Measurements from ENCODE around the gene C1QC. TPM values are rescaled to one million over a fixed set of nuclear protein-coding genes. Genes with fewer than 3 reads are reported as not detected.

C1QC gene
- total RNA-seq = under 1 TPM; 0.38 to 0.74 (median 0.68) TPM

DNA sequence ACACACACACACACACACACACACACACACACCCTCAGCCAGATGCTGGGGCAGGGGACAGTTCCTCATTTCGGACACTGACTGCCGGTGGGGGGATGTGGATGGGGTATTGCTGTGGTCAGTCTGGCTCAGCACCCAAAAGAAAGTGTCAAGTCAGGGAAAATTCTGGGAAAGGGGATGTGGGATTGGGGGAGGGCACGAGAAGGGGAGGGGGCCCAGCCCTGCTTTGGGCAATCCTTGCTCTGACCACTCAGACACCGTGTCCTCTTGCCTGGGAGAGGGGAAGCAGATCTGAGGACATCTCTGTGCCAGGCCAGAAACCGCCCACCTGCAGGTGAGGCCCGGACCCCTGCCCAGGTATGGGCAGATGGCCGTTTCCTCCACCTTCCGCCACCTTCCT, at the start of gene C1QC:
C1QC (plus strand) TSS at position 253 of the 400 bp plus-strand sequence. CDS start 391 bp downstream, outside the sequence.
- H3K27me3 Mint-ChIP-seq (ENCODE audit: low read depth) = peaks cover 34% of the 10 kb centered on the region
- no peaks in the 10 kb centered on the region for H3K9me3 Mint-ChIP-seq
- no peaks in the 10 kb centered on the region for H3K4me1 Mint-ChIP-seq (ENCODE audit: low read depth)
- DNase-seq (no peak), ATAC-seq (no peak)
- H3K36me3 Mint-ChIP-seq (ENCODE audit: insufficient read depth) = no peaks in the 10 kb centered on the region
- H3K4me3 Mint-ChIP-seq = no peak within 1 kb of the TSS

DNA sequence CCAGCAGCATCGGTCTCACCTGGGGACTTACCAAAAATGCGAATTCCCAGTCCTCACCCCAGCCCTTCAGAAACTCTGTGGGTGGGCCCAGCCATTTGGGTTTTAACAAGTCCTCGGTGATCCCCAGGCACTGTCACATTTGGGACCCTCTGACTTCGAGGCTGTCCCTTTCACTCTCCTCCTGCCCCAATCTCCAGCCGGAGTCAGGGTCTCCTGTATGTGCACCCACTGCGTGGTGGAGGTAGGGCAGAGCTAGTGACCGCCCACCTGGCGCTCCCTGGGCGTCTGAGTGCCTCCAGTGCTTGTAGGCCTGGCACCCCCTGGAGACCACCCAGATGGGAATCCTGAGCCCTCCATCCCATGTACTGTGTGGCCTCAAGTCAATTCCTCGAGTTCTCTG, 49.0 kb upstream of the C1QC start:
- Mint-ChIP-seq H3K4me1 (ENCODE audit: low read depth) (no peaks in the 10 kb centered on the region), H3K9me3 (no peaks in the 10 kb centered on the region), H3K36me3 (ENCODE audit: insufficient read depth) (no peaks in the 10 kb centered on the region), H3K27me3 (ENCODE audit: low read depth) (peaks cover 30% of the 10 kb centered on the region), H3K4me3 (no peak overlapping the region)
- DNase-seq = no peak
- ATAC-seq = no peak

DNA sequence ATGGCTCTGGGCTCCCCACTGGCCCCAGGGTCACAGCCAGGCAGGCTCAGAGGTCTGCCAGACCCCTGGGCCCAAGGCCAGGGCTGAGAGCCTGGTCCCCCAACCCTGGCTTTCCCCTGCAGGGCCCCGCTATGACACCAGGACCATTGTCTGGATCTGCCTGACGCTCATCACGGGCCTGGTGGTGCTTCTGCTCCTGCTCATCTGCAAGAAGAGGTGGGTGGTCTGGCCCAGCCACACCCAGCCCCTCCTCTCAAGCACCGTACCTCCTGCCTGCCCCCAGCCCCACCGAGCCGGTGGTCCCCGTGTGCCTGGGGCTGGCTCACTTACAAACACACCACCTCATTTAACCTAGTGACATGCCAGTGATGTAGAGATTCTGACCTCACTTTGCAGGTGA, 48.3 kb upstream of the C1QC start:
- DNase-seq (no peak), ATAC-seq (no peak)
- no peaks in the 10 kb centered on the region for H3K36me3 Mint-ChIP-seq (ENCODE audit: insufficient read depth)
- H3K4me1 Mint-ChIP-seq (ENCODE audit: low read depth) = no peaks in the 10 kb centered on the region
- peaks cover 28% of the 10 kb centered on the region for H3K27me3 Mint-ChIP-seq (ENCODE audit: low read depth)
- no peak overlapping the region for H3K4me3 Mint-ChIP-seq
- H3K9me3 Mint-ChIP-seq = no peaks in the 10 kb centered on the region

DNA sequence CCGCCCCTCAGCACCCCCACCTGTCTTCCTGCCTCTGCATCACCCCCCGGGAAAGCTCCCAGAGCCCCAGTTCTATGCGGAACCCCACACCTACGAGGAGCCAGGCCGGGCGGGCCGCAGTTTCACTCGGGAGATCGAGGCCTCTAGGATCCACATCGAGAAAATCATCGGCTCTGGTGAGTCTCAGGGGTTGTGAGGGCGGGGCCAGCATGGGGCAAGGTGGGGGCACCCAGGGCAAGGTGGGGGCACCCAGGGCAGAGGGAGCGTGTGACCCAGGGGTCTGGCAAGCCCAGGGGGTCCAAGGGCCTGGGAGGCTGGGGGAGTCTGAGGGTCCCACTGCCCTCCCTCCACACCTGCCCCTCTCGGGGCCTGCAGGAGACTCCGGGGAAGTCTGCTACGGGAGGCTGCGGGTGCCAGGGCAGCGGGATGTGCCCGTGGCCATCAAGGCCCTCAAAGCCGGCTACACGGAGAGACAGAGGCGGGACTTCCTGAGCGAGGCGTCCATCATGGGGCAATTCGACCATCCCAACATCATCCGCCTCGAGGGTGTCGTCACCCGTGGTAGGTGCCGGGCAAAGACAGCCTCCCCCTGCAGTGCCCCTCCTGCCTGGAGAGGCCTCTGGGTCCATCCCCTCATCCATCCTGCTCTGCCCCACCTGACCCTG, 46.0 kb upstream of the C1QC start:
- Mint-ChIP-seq H3K4me1 (ENCODE audit: low read depth) (no peaks in the 10 kb centered on the region), H3K4me3 (no peak overlapping the region), H3K36me3 (ENCODE audit: insufficient read depth) (no peaks in the 10 kb centered on the region), H3K27me3 (ENCODE audit: low read depth) (peaks cover 17% of the 10 kb centered on the region), H3K9me3 (no peaks in the 10 kb centered on the region)
- ATAC-seq = no peak
- no peak for DNase-seq

DNA sequence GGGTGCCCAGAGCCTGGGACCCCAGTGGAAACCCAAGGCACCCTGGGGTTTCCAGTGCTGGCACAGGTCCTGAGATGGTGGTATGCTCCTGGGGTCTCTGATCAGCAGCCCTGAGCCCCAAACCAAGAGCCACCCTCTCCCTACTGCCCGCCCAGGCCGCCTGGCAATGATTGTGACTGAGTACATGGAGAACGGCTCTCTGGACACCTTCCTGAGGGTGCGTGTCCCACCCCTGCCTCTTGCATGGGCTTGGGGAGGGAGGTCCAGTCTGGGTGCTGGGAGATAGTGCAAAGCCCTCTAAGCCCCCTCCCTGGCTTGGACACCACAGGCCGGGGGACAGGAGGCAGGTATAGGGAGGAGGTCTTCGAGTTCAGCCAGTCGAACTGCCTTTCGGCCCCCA, 45.4 kb upstream of the C1QC start:
- peaks cover 15% of the 10 kb centered on the region for H3K27me3 Mint-ChIP-seq (ENCODE audit: low read depth)

DNA sequence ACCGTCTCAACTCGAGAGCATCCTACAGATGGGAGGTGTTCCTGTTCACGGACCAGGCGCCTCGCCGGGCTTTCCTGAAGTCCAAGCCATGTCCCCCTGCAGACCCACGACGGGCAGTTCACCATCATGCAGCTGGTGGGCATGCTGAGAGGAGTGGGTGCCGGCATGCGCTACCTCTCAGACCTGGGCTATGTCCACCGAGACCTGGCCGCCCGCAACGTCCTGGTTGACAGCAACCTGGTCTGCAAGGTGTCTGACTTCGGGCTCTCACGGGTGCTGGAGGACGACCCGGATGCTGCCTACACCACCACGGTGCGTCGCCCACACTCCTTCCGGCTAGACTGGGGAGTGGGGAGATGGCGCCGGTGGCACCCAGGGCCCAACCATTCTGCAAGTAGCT, 44.7 kb upstream of the C1QC start:
- H3K9me3 Mint-ChIP-seq = no peaks in the 10 kb centered on the region
- H3K27me3 Mint-ChIP-seq (ENCODE audit: low read depth) = peaks cover 21% of the 10 kb centered on the region
- no peak for ATAC-seq
- no peak for DNase-seq
- H3K4me1 Mint-ChIP-seq (ENCODE audit: low read depth) = no peaks in the 10 kb centered on the region
- H3K36me3 Mint-ChIP-seq (ENCODE audit: insufficient read depth) = no peaks in the 10 kb centered on the region
- H3K4me3 Mint-ChIP-seq = no peak overlapping the region

More for the DNA sequence above, 45.4 kb upstream of the C1QC start:
- ATAC-seq = no peak
- Mint-ChIP-seq H3K36me3 (ENCODE audit: insufficient read depth) (no peaks in the 10 kb centered on the region), H3K9me3 (no peaks in the 10 kb centered on the region), H3K4me1 (ENCODE audit: low read depth) (no peaks in the 10 kb centered on the region), H3K4me3 (no peak overlapping the region)
- no peak for DNase-seq

DNA sequence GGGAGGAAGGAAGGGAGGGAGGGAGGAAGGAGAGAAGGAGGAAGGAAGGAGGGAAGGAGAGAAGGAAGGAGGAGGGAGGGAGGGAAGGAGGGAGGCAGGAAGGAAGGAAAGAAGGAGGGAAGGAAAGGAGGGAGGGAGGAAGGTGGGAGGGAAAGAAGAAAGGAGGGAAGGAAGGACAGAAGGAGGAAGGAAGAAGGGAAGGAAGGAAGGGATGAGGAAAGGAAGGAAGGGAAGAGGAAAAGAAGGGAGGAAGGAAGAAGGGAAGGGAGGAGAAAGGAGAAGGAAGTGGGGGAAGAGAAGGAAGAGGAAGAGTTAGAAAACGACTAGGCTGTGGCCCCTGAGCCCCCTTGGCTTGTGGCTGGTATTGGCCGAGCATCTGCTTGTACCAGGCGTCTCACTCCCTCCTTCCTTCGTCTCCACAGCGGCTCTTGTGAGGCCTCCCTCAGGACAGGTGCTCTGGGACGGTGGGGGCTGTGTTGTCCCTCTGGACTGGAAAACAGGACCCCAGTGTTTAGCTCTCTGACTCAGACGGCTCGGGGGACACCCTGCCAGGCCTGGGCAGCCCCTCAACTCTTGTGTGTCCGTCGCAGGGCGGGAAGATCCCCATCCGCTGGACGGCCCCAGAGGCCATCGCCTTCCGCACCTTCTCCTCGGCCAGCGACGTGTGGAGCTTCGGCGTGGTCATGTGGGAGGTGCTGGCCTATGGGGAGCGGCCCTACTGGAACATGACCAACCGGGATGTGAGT, 43.2 kb upstream of the C1QC start:
- peaks cover 30% of the 10 kb centered on the region for H3K27me3 Mint-ChIP-seq (ENCODE audit: low read depth)
- H3K4me3 Mint-ChIP-seq = no peak overlapping the region
- no peaks in the 10 kb centered on the region for H3K9me3 Mint-ChIP-seq
- H3K4me1 Mint-ChIP-seq (ENCODE audit: low read depth) = no peaks in the 10 kb centered on the region
- H3K36me3 Mint-ChIP-seq (ENCODE audit: insufficient read depth) = no peaks in the 10 kb centered on the region
- DNase-seq (no peak), ATAC-seq (no peak)

DNA sequence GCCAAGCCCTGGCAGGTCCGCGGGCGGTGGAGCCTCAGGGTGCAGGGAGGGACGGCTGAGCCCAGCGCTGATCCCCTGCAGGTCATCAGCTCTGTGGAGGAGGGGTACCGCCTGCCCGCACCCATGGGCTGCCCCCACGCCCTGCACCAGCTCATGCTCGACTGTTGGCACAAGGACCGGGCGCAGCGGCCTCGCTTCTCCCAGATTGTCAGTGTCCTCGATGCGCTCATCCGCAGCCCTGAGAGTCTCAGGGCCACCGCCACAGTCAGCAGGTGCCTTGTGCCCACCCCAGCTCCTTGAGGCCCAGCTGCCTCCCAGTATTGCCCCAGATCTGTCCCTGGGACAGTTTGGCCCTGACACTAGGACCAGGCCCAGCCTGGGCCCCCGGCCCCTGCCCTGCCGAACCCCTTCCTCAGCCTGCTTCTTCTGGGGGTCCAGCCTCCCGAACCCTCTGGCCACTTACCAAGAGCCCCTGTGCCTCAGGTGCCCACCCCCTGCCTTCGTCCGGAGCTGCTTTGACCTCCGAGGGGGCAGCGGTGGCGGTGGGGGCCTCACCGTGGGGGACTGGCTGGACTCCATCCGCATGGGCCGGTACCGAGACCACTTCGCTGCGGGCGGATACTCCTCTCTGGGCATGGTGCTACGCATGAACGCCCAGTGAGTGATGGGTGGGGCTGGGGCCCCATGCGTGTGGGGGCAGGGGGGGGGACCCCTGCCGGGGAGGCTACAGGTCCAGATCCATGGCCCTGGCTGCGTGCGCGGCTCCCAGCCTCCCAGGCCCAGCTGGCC, 42.4 kb upstream of the C1QC start:
- H3K27me3 Mint-ChIP-seq (ENCODE audit: low read depth) = peaks cover 28% of the 10 kb centered on the region
- H3K9me3 Mint-ChIP-seq = no peaks in the 10 kb centered on the region
- no peaks in the 10 kb centered on the region for H3K4me1 Mint-ChIP-seq (ENCODE audit: low read depth)
- H3K36me3 Mint-ChIP-seq (ENCODE audit: insufficient read depth) = no peaks in the 10 kb centered on the region
- DNase-seq (no peak), ATAC-seq (no peak)
- H3K4me3 Mint-ChIP-seq = no peak overlapping the region

DNA sequence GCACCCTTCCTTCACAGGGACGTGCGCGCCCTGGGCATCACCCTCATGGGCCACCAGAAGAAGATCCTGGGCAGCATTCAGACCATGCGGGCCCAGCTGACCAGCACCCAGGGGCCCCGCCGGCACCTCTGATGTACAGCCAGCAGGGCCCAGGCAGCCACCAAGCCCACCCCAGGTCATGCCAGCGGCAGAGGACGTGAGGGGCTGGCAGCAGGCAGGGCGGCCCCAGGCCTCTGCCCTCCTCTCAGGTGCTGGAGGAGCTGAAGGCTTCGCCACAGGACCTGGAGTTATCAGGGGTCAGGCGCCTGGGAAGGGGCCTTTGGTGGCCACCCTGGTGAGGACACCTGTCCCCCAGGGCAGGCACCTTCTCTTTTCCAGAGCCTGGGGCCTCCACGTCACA, 41.8 kb upstream of the C1QC start:
- Mint-ChIP-seq H3K36me3 (ENCODE audit: insufficient read depth) (no peaks in the 10 kb centered on the region), H3K4me1 (ENCODE audit: low read depth) (no peaks in the 10 kb centered on the region), H3K4me3 (no peak overlapping the region), H3K9me3 (no peaks in the 10 kb centered on the region), H3K27me3 (ENCODE audit: low read depth) (peaks cover 30% of the 10 kb centered on the region)
- ATAC-seq (no peak), DNase-seq (no peak)

DNA sequence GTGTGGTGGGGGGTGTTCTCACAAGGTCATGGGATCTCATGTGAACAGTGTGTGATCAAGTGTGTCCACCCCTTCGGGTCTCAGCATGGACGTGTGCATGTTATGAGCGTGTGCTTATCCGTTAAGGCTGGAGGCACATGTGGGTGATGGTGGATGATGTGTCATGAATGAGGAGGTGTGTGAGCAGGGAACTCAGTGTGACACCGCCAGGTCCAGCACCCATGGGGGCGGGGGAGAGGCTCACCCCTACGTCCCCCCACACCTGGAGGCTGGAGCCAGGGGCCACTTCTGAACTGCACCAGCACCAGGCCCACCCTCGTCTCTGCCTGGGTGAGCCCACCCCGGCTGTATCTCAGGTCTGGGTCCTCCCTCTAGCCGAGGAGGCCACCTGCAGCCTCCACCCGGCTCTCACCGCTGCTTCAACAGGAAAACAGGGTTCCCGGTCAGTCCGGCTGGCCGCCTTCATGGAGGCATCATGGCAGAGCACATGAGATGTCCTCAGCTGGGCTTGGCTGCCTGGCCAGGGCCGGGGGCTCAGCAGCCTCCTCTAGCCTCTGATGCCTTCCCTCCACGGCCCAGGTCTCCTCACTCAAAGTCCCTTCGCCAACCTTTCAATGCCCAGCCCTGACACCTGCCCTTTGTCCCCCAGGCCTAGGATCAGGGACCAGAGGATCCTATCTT, 41.2 kb upstream of the C1QC start:
- DNase-seq (no peak), ATAC-seq (no peak)
- H3K4me1 Mint-ChIP-seq (ENCODE audit: low read depth) = no peaks in the 10 kb centered on the region
- H3K9me3 Mint-ChIP-seq = no peaks in the 10 kb centered on the region
- H3K36me3 Mint-ChIP-seq (ENCODE audit: insufficient read depth) = no peaks in the 10 kb centered on the region
- no peak overlapping the region for H3K4me3 Mint-ChIP-seq
- peaks cover 33% of the 10 kb centered on the region for H3K27me3 Mint-ChIP-seq (ENCODE audit: low read depth)

DNA sequence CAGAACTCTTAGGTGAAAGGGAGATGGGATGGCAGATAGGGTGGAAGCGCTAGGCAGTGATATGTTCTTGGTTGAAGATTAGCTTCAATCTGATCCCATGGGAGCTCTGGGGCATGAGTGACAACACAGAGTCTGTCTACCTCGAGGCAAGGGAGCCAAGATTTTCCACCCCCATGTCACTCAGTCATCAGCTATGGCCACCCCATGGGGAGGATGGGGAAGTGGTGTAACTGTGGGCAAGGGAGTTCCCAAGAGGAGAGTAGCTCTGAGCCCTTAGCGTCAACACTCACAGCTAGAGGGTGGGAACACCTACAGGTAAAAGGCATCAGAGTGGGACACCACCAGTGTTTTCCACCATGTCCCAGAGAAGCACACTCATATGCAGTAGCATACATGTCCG, 37.3 kb upstream of the C1QC start:
- Mint-ChIP-seq H3K9me3 (no peaks in the 10 kb centered on the region), H3K4me3 (no peak overlapping the region), H3K36me3 (ENCODE audit: insufficient read depth) (no peaks in the 10 kb centered on the region), H3K27me3 (ENCODE audit: low read depth) (peaks cover 59% of the 10 kb centered on the region), H3K4me1 (ENCODE audit: low read depth) (no peaks in the 10 kb centered on the region)
- ATAC-seq (no peak), DNase-seq (no peak)

DNA sequence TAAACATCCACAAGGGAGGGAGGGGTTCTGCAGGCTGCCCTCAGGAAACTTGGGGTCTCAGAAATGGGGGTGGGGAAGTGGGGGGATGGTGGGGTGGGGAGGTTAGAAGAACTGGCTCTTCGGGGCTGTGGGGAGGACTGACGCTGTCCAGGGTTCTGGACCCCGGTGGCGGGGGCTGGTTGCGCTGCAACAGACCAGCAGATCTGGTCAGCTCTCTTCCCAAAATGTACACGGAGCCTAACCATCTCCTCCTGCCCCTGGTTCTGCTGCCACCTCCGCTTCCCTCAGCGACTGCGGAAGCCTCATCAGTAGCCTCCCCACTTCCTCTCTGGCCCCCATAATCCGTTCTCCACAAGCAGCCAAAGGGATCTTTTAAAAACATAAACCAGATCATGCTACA, 36.3 kb upstream of the C1QC start:
- Mint-ChIP-seq H3K4me3 (no peak overlapping the region), H3K36me3 (ENCODE audit: insufficient read depth) (no peaks in the 10 kb centered on the region), H3K4me1 (ENCODE audit: low read depth) (no peaks in the 10 kb centered on the region), H3K9me3 (no peaks in the 10 kb centered on the region), H3K27me3 (ENCODE audit: low read depth) (peaks cover 61% of the 10 kb centered on the region)
- ATAC-seq (no peak), DNase-seq (no peak)

DNA sequence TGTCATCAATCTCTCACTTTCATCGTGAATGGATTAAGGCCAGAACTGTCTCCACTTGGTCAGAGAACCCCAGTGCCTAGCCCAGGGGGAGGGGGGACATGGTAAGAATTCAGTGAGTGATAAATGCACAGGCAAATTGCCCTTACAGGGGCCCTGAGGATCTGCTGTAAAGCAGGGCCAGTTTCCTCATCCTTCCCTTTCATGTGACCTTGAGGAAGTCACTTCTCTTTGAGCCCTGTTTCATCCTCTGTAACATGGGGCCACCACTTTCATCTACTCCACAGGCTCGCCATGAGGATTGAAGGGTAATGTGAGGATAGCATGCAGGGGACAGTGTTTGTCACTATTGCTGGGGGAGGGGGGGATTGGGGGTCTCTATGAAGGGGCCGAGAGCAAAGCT, 35.1 kb upstream of the C1QC start:
- DNase-seq (no peak), ATAC-seq (no peak)
- Mint-ChIP-seq H3K4me1 (ENCODE audit: low read depth) (no peaks in the 10 kb centered on the region), H3K36me3 (ENCODE audit: insufficient read depth) (no peaks in the 10 kb centered on the region), H3K4me3 (no peak overlapping the region), H3K9me3 (no peaks in the 10 kb centered on the region), H3K27me3 (ENCODE audit: low read depth) (peaks cover 63% of the 10 kb centered on the region)

DNA sequence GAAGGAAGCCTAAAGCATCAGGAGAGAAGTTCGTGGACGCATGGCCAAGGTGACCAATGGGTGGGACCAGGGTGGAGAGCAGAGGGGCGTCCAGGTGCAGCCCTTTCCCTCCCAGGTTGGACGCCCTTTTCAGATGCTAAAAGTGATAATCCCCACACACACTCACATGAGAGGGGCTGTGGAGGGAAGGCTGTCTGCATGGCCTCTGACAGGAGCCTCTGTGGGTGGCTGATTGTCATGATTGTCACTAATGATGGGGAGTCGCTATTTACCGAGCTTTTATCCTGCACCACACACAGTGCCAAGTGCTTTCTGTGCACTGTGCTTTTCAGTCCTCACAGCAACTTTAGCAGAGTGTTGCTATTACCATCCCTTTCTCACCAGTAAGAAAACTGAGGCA, 34.1 kb upstream of the C1QC start:
- Mint-ChIP-seq H3K4me1 (ENCODE audit: low read depth) (no peaks in the 10 kb centered on the region), H3K27me3 (ENCODE audit: low read depth) (peaks cover 58% of the 10 kb centered on the region), H3K9me3 (no peaks in the 10 kb centered on the region), H3K4me3 (no peak overlapping the region), H3K36me3 (ENCODE audit: insufficient read depth) (no peaks in the 10 kb centered on the region)
- ATAC-seq (no peak), DNase-seq (no peak)
